Panc1 (cell line): ENCODE data around the gene WDR5B.

ENCODE experiments used
- POLR2AphosphoS5 ChIP-seq: IDR thresholded peaks from 2 replicates; pipeline ENCODE4 v1.6.1; 2012; ENCODE audit warnings: mild to moderate bottlenecking, low read depth, low read length, moderate library complexity
- TCF7L2 ChIP-seq: IDR thresholded peaks from 2 replicates; pipeline ENCODE4 v1.6.1; 2011; ENCODE audit warnings: mild to moderate bottlenecking, low read depth, low read length, inconsistent platforms
- TF ChIP-seq, protein P1 (sequence below): fragments of 450-650 bp; IDR thresholded peaks from 2 replicates; pipeline ENCODE4 v1.5.1; 2017; ENCODE audit warnings: mild to moderate bottlenecking
- TF ChIP-seq, protein P2 (sequence below), 2 experiments: IDR thresholded peaks; 2 replicates each; pipeline ENCODE4 v1.6.1; 2011 to 2012; ENCODE audit warnings: low read depth in 2 of 2, control low read depth in 1 of 2, low read length in 1 of 2, mild to moderate bottlenecking in 1 of 2, moderate library complexity in 1 of 2; ENCODE audit not compliant: insufficient read depth in 1 of 2

DNA sequence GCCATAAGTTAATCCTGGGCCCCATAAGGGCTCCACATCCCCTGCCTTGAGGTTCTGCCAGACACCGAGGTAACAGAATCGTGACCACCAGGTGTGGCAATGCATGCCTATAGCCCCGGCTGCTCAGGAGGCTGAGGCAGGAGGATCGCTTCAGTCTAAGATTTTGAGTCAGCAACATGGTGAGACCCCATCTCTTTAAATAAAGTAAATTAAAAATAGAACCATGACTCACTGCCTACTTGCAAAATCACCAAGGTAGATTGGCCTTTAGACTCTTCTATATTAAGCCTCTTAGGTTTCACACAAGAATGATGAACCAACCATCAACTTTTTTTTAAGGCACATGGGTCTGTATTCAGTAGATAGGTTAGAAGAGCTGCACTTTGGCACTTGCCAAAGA is 9.7 kb downstream of the WDR5B start:
- TF ChIP-seq, protein P1, sequence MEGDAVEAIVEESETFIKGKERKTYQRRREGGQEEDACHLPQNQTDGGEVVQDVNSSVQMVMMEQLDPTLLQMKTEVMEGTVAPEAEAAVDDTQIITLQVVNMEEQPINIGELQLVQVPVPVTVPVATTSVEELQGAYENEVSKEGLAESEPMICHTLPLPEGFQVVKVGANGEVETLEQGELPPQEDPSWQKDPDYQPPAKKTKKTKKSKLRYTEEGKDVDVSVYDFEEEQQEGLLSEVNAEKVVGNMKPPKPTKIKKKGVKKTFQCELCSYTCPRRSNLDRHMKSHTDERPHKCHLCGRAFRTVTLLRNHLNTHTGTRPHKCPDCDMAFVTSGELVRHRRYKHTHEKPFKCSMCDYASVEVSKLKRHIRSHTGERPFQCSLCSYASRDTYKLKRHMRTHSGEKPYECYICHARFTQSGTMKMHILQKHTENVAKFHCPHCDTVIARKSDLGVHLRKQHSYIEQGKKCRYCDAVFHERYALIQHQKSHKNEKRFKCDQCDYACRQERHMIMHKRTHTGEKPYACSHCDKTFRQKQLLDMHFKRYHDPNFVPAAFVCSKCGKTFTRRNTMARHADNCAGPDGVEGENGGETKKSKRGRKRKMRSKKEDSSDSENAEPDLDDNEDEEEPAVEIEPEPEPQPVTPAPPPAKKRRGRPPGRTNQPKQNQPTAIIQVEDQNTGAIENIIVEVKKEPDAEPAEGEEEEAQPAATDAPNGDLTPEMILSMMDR, result no peak
- TF ChIP-seq POLR2AphosphoS5 (no peak), TCF7L2 (no peak)
- TF ChIP-seq, protein P2, sequence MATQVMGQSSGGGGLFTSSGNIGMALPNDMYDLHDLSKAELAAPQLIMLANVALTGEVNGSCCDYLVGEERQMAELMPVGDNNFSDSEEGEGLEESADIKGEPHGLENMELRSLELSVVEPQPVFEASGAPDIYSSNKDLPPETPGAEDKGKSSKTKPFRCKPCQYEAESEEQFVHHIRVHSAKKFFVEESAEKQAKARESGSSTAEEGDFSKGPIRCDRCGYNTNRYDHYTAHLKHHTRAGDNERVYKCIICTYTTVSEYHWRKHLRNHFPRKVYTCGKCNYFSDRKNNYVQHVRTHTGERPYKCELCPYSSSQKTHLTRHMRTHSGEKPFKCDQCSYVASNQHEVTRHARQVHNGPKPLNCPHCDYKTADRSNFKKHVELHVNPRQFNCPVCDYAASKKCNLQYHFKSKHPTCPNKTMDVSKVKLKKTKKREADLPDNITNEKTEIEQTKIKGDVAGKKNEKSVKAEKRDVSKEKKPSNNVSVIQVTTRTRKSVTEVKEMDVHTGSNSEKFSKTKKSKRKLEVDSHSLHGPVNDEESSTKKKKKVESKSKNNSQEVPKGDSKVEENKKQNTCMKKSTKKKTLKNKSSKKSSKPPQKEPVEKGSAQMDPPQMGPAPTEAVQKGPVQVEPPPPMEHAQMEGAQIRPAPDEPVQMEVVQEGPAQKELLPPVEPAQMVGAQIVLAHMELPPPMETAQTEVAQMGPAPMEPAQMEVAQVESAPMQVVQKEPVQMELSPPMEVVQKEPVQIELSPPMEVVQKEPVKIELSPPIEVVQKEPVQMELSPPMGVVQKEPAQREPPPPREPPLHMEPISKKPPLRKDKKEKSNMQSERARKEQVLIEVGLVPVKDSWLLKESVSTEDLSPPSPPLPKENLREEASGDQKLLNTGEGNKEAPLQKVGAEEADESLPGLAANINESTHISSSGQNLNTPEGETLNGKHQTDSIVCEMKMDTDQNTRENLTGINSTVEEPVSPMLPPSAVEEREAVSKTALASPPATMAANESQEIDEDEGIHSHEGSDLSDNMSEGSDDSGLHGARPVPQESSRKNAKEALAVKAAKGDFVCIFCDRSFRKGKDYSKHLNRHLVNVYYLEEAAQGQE (IDR thresholded peaks at IDR 0.05; ENCODE audit: insufficient read depth in 1 of 2, low read depth in 2 of 2, low read length in 1 of 2), result no peak
